Keratinocyte (primary cell): Measurements from ENCODE around the gene LAMA1. TPM values are rescaled to one million over a fixed set of nuclear protein-coding genes. Genes with fewer than 3 reads are reported as not detected.
A peak's percentile ranks its signal among the peaks of the same experiment; 100 is the strongest.
"Not testable (repeated sequence)": the region's sequence is repeated elsewhere in the genome, so short reads cannot be mapped to it uniquely, and the experiment has no call there.

Experiments
- DNase-seq: peaks from one replicate; pipeline ENCODE4 v3.0.0-alpha.2; 2011; ENCODE audit warnings: low read depth, missing footprints, low spot score
- FAIRE-seq: peaks from 2 replicates; lab custom pipeline; 2011; peaks lifted over from hg19 to GRCh38; lab: Jason Lieb, UNC
- H2AFZ ChIP-seq: 2 replicates; pipeline ENCODE4 v1.6.0; 2012; ENCODE audit warnings: low read length, control low read depth, inconsistent platforms; ENCODE audit not compliant: control insufficient read depth
- H3K27ac ChIP-seq: 2 replicates; pipeline ENCODE4 v1.5.1; 2011; ENCODE audit warnings: low read length; ENCODE audit not compliant: control insufficient read depth, insufficient read depth
- H3K27me3 ChIP-seq: 3 replicates; pipeline ENCODE4 v1.6.0; 2011; ENCODE audit warnings: low read length; ENCODE audit not compliant: control insufficient read depth, insufficient read depth; ENCODE audit errors: extremely low read depth
- H3K36me3 ChIP-seq, 2 experiments: 2 replicates in 1 of 2; 3 replicates in 1 of 2; pipeline ENCODE4 v1.5.1; 2011; ENCODE audit warnings: low read length in 2 of 2, mild to moderate bottlenecking in 1 of 2; ENCODE audit not compliant: control insufficient read depth in 2 of 2, insufficient read depth in 2 of 2; ENCODE audit errors: extremely low read depth in 1 of 2
- H3K4me1 ChIP-seq: 3 replicates; pipeline ENCODE4 v1.5.1; 2011; ENCODE audit warnings: low read length; ENCODE audit not compliant: control insufficient read depth, insufficient read depth; ENCODE audit errors: extremely low read depth
- H3K4me2 ChIP-seq: 3 replicates; pipeline ENCODE4 v1.6.0; 2011; ENCODE audit warnings: low read depth, low read length; ENCODE audit not compliant: control insufficient read depth, insufficient read depth; ENCODE audit errors: extremely low read depth
- H3K4me3 ChIP-seq, 3 experiments: fragments of 200-600 bp in 1 of 3; sonication (generic) in 1 of 3; 2 replicates in 2 of 3; 3 replicates in 1 of 3; pipeline ENCODE4 v1.5.1; 2011 to 2016; ENCODE audit warnings: low read length in 3 of 3, mild to moderate bottlenecking in 3 of 3, control low read depth in 2 of 3, inconsistent platforms in 1 of 3, low read depth in 1 of 3, mixed read lengths in 1 of 3, mixed run types in 1 of 3, moderate library complexity in 1 of 3; ENCODE audit not compliant: control insufficient read depth in 2 of 3, insufficient read depth in 2 of 3; ENCODE audit errors: extremely low read depth in 1 of 3
- H3K79me2 ChIP-seq: 2 replicates; pipeline ENCODE4 v1.6.0; 2012; ENCODE audit warnings: low read length; ENCODE audit not compliant: control insufficient read depth, insufficient read depth
- H3K9ac ChIP-seq: 3 replicates; pipeline ENCODE4 v1.6.0; 2011; ENCODE audit warnings: low read length; ENCODE audit not compliant: control insufficient read depth, insufficient read depth; ENCODE audit errors: extremely low read depth
- H3K9me1 ChIP-seq: 3 replicates; pipeline ENCODE4 v1.6.0; 2011; ENCODE audit warnings: low read length; ENCODE audit not compliant: control insufficient read depth, insufficient read depth; ENCODE audit errors: extremely low read depth
- H3K9me3 ChIP-seq: 2 replicates; pipeline ENCODE4 v1.5.1; 2012; ENCODE audit warnings: low read depth, low read length; ENCODE audit not compliant: control insufficient read depth
- H4K20me1 ChIP-seq: 3 replicates; pipeline ENCODE4 v1.6.0; 2011; ENCODE audit warnings: low read length; ENCODE audit not compliant: control insufficient read depth, insufficient read depth; ENCODE audit errors: extremely low read depth
- CTCF ChIP-seq, 3 experiments: IDR thresholded peaks in 1 of 3; conservative IDR thresholded peaks in 1 of 3; optimal IDR thresholded peaks in 1 of 3; 2 replicates in 2 of 3; 3 replicates in 1 of 3; pipeline versions ENCODE3 to v1.5.1; 2011; ENCODE audit warnings: low read length in 3 of 3, mild to moderate bottlenecking in 3 of 3, moderate library complexity in 2 of 3, control low read depth in 1 of 3, inconsistent platforms in 1 of 3; ENCODE audit not compliant: insufficient read depth in 2 of 3; ENCODE audit errors: extremely low read depth in 1 of 3
- EZH2 ChIP-seq: IDR thresholded peaks from one replicate; pipeline ENCODE4 v1.6.1; 2012; ENCODE audit warnings: inconsistent platforms, mild to moderate bottlenecking, low read length, moderate library complexity
- dilution Hi-C: fragments of 300-500 bp; cut with MboI; formaldehyde crosslinking; loops from one replicate; pipeline ENCODE4 v1.7.0; 2020; ENCODE audit warnings: low sequenced_read_pairs; ENCODE audit not compliant: extremely low pct_ligation_motif_present
- polyA plus RNA-seq, 5 experiments: library from polyadenylated mRNA; depleted of rRNA in 3 of 5; stranded (reverse) in 3 of 5; stranded (forward) in 1 of 5; unstranded in 1 of 5; fragments of >200 nt; gene quantifications; 1 replicate in 1 of 5; 2 replicates in 3 of 5; 3 replicates in 1 of 5; pipeline versions ENCODE4 v1.2.1 to v1.2.3, GENCODE V29; 2011 to 2012; ENCODE audit warnings: missing spikeins in 2 of 5, low read depth in 1 of 5, low replicate concordance in 1 of 5

Gene LAMA1
- polyA plus RNA-seq, 1 donor (not counting 4 experiments of a cell fraction or from before 2014, with no cell fraction given), result 2.1 TPM

- H3K9me3 ChIP-seq, result no peaks in the 10 kb centered on the region
- H3K27me3 ChIP-seq, result no peaks in the 10 kb centered on the region
- FAIRE-seq (no peak), DNase-seq (no peak)
- no peaks in the 10 kb centered on the region for H3K79me2 ChIP-seq
- H3K27ac ChIP-seq, result no peak overlapping the region
- dilution Hi-C loops, result no loop called here
- no peak overlapping the region for H3K9ac ChIP-seq
- H3K36me3 ChIP-seq, result no peaks in the 10 kb centered on the region
- H3K4me1 ChIP-seq, result no peaks in the 10 kb centered on the region
- H4K20me1 ChIP-seq, result no peaks in the 10 kb centered on the region
- H2AFZ ChIP-seq, result no peak overlapping the region
- no peaks in the 10 kb centered on the region for H3K9me1 ChIP-seq
- no peak for TF ChIP-seq CTCF (optimal IDR thresholded peaks at IDR 0.05 in 1 of 3, IDR thresholded peaks at IDR 0.05 in 1 of 3, conservative IDR thresholded peaks at IDR 0.05 in 1 of 3; ENCODE audit: extremely low read depth in 1 of 3, insufficient read depth in 2 of 3, low read length in 3 of 3)
- no peak for TF ChIP-seq EZH2
- H3K4me2 ChIP-seq, result no peak overlapping the region
- H3K4me3 ChIP-seq, result no peak overlapping the region
Observed at GRCh38 chr18:7147399-7147798, 29.8 kb upstream of the LAMA1 start.

- H2AFZ ChIP-seq, result peak overlapping the region; percentile 78
- no peak overlapping the region for H3K4me3 ChIP-seq
- H3K4me1 ChIP-seq, result no peaks in the 10 kb centered on the region
- no peaks in the 10 kb centered on the region for H3K9me3 ChIP-seq
- H3K27me3 ChIP-seq, result no peaks in the 10 kb centered on the region
- no peaks in the 10 kb centered on the region for H3K9me1 ChIP-seq
- H4K20me1 ChIP-seq, result no peaks in the 10 kb centered on the region
- TF ChIP-seq CTCF (optimal IDR thresholded peaks at IDR 0.05 in 1 of 3, IDR thresholded peaks at IDR 0.05 in 1 of 3, conservative IDR thresholded peaks at IDR 0.05 in 1 of 3; ENCODE audit: extremely low read depth in 1 of 3, insufficient read depth in 2 of 3, low read length in 3 of 3) (no peak), EZH2 (no peak)
- dilution Hi-C loops, result no loop called here
- no peaks in the 10 kb centered on the region for H3K79me2 ChIP-seq
- H3K27ac ChIP-seq, result no peak overlapping the region
- H3K9ac ChIP-seq, result no peak overlapping the region
- FAIRE-seq (peak; percentile 99), DNase-seq (no peak)
- no peak overlapping the region for H3K4me2 ChIP-seq
- H3K36me3 ChIP-seq, result no peaks in the 10 kb centered on the region
Observed at GRCh38 chr18:7146067-7146466, 28.5 kb upstream of the LAMA1 start.

GRCh38 chr18:7144921-7145320, 27.3 kb upstream of the LAMA1 start:
- dilution Hi-C loops, H3K36me3 ChIP-seq, FAIRE-seq: not testable (repeated sequence)

More at GRCh38 chr18:7144921-7145320, 27.3 kb upstream of the LAMA1 start:
- not testable (repeated sequence) for DNase-seq, H3K9me1 ChIP-seq, H2AFZ ChIP-seq, H3K79me2 ChIP-seq, H3K9me3 ChIP-seq, H3K27me3 ChIP-seq, H3K4me1 ChIP-seq, H3K4me2 ChIP-seq, H4K20me1 ChIP-seq, H3K4me3 ChIP-seq, H3K9ac ChIP-seq, H3K27ac ChIP-seq
